Tibial nerve (tissue), 4 donors: Measurements from ENCODE around the gene SCYGR5. TPM values are rescaled to one million over a fixed set of nuclear protein-coding genes. Genes with fewer than 3 reads are reported as not detected.
A peak's percentile ranks its signal among the peaks of the same experiment; 100 is the strongest.

Experiments
- DNase-seq, 2 donors: peaks; one replicate each; pipeline ENCODE4 v3.0.0-alpha.2; 2019; ENCODE audit warnings: low spot score in 2 of 2
- H3K27ac ChIP-seq, 4 donors: fragments of 200-600 bp; sonication (generic) in 3 of 4; one replicate each; pipeline ENCODE4 v1.5.1; 2017 to 2019; ENCODE audit warnings: mild to moderate bottlenecking in 1 of 4
- H3K27me3 ChIP-seq, 2 donors: fragments of 200-600 bp; sonication (generic) in 1 of 2; one replicate each; pipeline versions ENCODE4 v1.5.1 to v1.6.0; 2017 to 2019
- H3K36me3 ChIP-seq, 3 donors: fragments of 200-600 bp; sonication (generic); one replicate each; pipeline ENCODE4 v1.5.1; 2018 to 2019
- H3K4me1 ChIP-seq, 4 donors: fragments of 200-600 bp; sonication (generic) in 3 of 4; one replicate each; pipeline ENCODE4 v1.5.1; 2017 to 2019
- H3K4me3 ChIP-seq, 4 donors: fragments of 200-600 bp; sonication (generic) in 3 of 4; one replicate each; pipeline ENCODE4 v1.5.1; 2017 to 2019; ENCODE audit warnings: mild to moderate bottlenecking in 1 of 4, moderate library complexity in 1 of 4
- H3K9me3 ChIP-seq, 4 donors: fragments of 200-600 bp; sonication (generic) in 3 of 4; one replicate each; pipeline ENCODE4 v1.5.1; 2017 to 2019
- CTCF ChIP-seq, 5 experiments: fragments of 200-600 bp in 3 of 5; fragments of 450-650 bp in 2 of 5; sonication (generic) in 3 of 5; IDR thresholded peaks; one replicate each; pipeline ENCODE4 v1.5.1; 2016 to 2019; ENCODE audit warnings: antibody characterized with exemption in 5 of 5, mild to moderate bottlenecking in 3 of 5, moderate library complexity in 2 of 5
- EP300 ChIP-seq, 2 donors: sonication (generic); formaldehyde crosslinking; IDR thresholded peaks; one replicate each; pipeline ENCODE4 v1.6.1; 2017; ENCODE audit warnings: antibody characterized with exemption in 2 of 2, mild to moderate bottlenecking in 1 of 2
- POLR2A ChIP-seq, 2 donors: fragments of 450-650 bp; IDR thresholded peaks; one replicate each; pipeline ENCODE4 v1.6.1; 2017; ENCODE audit warnings: antibody characterized with exemption in 2 of 2, mild to moderate bottlenecking in 2 of 2, moderate library complexity in 2 of 2
- WGBS, 2 donors: methylation state at CpG; one replicate each; pipeline ENCODE4 v1.1.5; 2018; 5-methylcytosine and 5-hydroxymethylcytosine counted together
- total RNA-seq, 4 donors: library from RNA; depleted of rRNA; stranded (reverse); fragments of >200 nt; gene quantifications; one replicate each; pipeline ENCODE4 v1.1.0, GENCODE V29; 2016

Gene SCYGR5
- total RNA-seq, 4 donors from 2014 or later, result not detected

DNA sequence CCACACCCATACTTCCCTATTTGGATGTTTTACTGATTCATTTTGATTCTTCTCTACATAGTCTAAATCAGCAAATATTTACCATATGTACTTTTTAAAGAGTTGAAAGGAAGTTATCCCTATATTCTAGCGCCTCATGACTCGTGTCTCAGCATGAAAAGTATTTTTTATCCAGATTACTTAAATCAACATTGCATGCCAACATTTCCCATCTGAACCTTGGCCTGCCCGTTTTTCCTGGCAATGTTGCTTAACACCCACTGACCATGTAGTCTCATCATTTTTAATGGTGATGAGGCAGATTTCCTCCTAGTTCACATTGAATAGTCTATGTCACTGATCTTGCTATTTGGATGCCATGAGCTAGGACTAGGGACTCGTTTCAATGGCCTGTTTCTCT is 13.2 kb upstream of the SCYGR5 start:
- TF ChIP-seq EP300 (IDR thresholded peaks at IDR 0.05) (peak in 1 of 2 donors; percentile 49), POLR2A (IDR thresholded peaks at IDR 0.05) (no peak)
- Histone ChIP-seq H3K4me3 (no peak overlapping the region), H3K9me3 (no peaks in the 10 kb centered on the region), H3K4me1 (no peaks in the 10 kb centered on the region), H3K27me3 (no peaks in the 10 kb centered on the region), H3K36me3 (no peaks in the 10 kb centered on the region), H3K27ac (no peak overlapping the region)
- 49 to 51% methylated on average over 4 of the region's 4 CpGs for WGBS, 2 donors
- no peak for DNase-seq

DNA sequence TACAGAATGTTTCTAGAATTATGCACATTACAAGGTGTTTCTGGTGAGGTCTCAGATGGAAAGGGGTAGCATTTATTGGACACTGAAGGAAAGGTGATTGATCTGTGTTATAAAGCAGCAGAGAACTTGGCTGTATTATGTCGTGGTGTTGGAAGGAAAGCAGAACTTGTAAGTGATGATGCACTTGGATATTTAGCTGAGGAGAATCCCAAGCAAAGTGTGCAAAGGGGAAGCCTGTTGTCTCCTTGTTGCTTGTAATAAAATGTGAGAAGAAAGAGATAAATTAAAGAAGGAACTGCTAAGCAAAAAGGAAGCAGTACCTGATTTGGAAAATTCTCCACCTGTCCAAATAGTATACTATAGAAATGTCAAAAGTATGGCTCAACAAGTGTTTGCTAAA is 12.2 kb upstream of the SCYGR5 start:
- no peak for DNase-seq
- WGBS, 2 donors, result 60 to 66% methylated on average over 1 of the region's 1 CpG
- no peaks in the 10 kb centered on the region for H3K4me1 ChIP-seq
- TF ChIP-seq POLR2A (IDR thresholded peaks at IDR 0.05), result no peak
- no peak for TF ChIP-seq EP300 (IDR thresholded peaks at IDR 0.05)
- TF ChIP-seq CTCF (IDR thresholded peaks at IDR 0.05), result no peak
- no peak overlapping the region for H3K4me3 ChIP-seq
- no peak overlapping the region for H3K27ac ChIP-seq
- no peaks in the 10 kb centered on the region for H3K9me3 ChIP-seq
- no peaks in the 10 kb centered on the region for H3K27me3 ChIP-seq
- no peaks in the 10 kb centered on the region for H3K36me3 ChIP-seq

DNA sequence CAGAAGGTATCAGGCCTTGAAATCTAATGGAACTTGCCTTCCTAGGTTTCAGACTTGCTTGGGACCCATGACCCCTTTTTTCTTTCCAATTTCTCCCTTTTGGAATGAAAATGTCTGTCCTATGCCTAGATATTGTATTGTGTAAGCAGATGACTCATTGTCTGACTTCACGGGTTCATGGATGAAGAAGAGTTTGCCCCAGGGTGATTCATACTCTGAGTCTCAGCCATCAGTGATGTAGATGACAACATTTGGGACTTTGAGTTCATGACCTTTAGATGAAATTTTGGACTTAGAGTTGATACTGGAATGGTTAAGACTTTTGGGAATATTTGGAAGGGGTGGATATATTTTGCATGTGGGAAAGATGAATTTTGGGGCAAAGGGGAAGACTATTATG is 11.2 kb upstream of the SCYGR5 start:
- Histone ChIP-seq H3K36me3 (no peaks in the 10 kb centered on the region), H3K4me1 (no peaks in the 10 kb centered on the region), H3K27me3 (no peaks in the 10 kb centered on the region), H3K4me3 (no peak overlapping the region), H3K27ac (peak overlapping the region in 1 of 4 donors; percentile 39), H3K9me3 (no peaks in the 10 kb centered on the region)
- DNase-seq, result peak in 1 of 2 donors; percentile 50
- peak in 1 of 2 donors; percentile 81 for TF ChIP-seq EP300 (IDR thresholded peaks at IDR 0.05)
- TF ChIP-seq POLR2A (IDR thresholded peaks at IDR 0.05), result no peak
- 15 to 20% methylated on average over 1 of the region's 1 CpG for WGBS, 2 donors

GRCh38 chr2:227657199-227657845 is 9.3 kb upstream of the SCYGR5 start:
- TF ChIP-seq EP300 (IDR thresholded peaks at IDR 0.05) (no peak), CTCF (IDR thresholded peaks at IDR 0.05) (no peak), POLR2A (IDR thresholded peaks at IDR 0.05) (no peak)
- 57 to 61% methylated on average over 8 of the region's 8 CpGs for WGBS, 2 donors
- H3K4me3 ChIP-seq, result no peak overlapping the region
- no peaks in the 10 kb centered on the region for H3K36me3 ChIP-seq
- H3K4me1 ChIP-seq, result no peaks in the 10 kb centered on the region
- H3K27ac ChIP-seq, result no peak overlapping the region
- no peaks in the 10 kb centered on the region for H3K27me3 ChIP-seq
- DNase-seq, result no peak
- no peaks in the 10 kb centered on the region for H3K9me3 ChIP-seq

- no peak for DNase-seq
- 41 to 58% methylated on average over 7 of the region's 7 CpGs for WGBS, 2 donors
- Histone ChIP-seq H3K4me1 (no peaks in the 10 kb centered on the region), H3K9me3 (no peaks in the 10 kb centered on the region), H3K4me3 (no peak overlapping the region), H3K36me3 (no peaks in the 10 kb centered on the region), H3K27me3 (no peaks in the 10 kb centered on the region), H3K27ac (no peak overlapping the region)
- TF ChIP-seq POLR2A (IDR thresholded peaks at IDR 0.05) (no peak), CTCF (IDR thresholded peaks at IDR 0.05) (no peak), EP300 (IDR thresholded peaks at IDR 0.05) (no peak)
These were observed 5.5 kb upstream of the SCYGR5 start for GRCh38 chr2:227661025-227661649.

- no peaks in the 10 kb centered on the region for H3K4me1 ChIP-seq
- DNase-seq, result no peak
- TF ChIP-seq CTCF (IDR thresholded peaks at IDR 0.05), result no peak
- H3K27ac ChIP-seq, result no peak overlapping the region
- WGBS, 2 donors, result 53 to 56% methylated on average over 3 of the region's 3 CpGs
- no peaks in the 10 kb centered on the region for H3K27me3 ChIP-seq
- no peak overlapping the region for H3K4me3 ChIP-seq
- no peaks in the 10 kb centered on the region for H3K9me3 ChIP-seq
- H3K36me3 ChIP-seq, result no peaks in the 10 kb centered on the region
These were observed 4.8 kb upstream of the SCYGR5 start for GRCh38 chr2:227661827-227662226.
